HG02973 (cell line): ENCODE data around the gene SUGCT.
"Not testable (repeated sequence)": the region's sequence is repeated elsewhere in the genome, so short reads cannot be mapped to it uniquely, and the experiment has no call there.

Experiments
- ATAC-seq: cut with Tn5 transposase; IDR thresholded peaks from one replicate; pipeline ENCODE4 v1.9.1; 2021; ENCODE audit warnings: moderate library complexity; ENCODE audit not compliant: unreplicated experiment

The SUGCT gene

DNA sequence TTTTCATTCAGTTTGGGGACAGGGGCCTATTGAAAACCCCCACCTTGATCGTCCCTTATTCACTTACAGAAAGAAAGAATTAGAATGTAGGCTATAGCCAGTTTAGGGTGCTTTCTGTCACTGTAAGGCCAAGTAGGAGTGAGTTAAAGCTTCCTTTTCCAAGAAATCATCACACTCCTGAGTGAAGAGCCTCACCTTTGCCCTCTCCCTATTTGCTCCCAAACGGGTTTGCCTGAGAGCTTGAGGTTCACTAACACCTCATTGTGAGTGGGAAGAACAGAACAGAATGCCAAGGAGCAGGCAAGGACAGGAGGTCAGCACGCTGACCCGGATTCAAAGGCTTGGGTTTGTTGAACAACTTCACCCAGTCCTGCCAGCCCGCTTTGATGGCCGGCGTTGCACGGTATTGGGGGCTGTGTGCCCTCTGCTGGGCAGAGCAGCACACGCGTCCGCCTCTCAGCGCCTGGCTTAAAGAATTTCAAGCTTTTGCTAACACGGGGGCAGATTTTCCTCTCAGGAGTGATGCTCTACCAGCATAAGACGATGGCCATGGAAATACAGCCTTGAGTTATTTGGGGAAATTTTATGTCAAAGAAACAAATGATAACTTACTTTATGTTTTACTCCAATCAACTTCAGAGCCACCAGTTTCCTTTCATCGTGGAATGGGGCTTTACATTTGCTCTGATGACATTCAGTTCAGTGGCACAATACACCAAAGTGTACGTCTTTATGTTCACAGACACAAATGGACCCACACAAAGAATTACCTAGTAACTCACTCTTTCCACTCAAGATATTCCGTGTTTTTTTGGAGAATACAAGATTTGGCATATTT is 470.0 kb downstream of the SUGCT start:
- ATAC-seq, result peak; percentile 86

DNA sequence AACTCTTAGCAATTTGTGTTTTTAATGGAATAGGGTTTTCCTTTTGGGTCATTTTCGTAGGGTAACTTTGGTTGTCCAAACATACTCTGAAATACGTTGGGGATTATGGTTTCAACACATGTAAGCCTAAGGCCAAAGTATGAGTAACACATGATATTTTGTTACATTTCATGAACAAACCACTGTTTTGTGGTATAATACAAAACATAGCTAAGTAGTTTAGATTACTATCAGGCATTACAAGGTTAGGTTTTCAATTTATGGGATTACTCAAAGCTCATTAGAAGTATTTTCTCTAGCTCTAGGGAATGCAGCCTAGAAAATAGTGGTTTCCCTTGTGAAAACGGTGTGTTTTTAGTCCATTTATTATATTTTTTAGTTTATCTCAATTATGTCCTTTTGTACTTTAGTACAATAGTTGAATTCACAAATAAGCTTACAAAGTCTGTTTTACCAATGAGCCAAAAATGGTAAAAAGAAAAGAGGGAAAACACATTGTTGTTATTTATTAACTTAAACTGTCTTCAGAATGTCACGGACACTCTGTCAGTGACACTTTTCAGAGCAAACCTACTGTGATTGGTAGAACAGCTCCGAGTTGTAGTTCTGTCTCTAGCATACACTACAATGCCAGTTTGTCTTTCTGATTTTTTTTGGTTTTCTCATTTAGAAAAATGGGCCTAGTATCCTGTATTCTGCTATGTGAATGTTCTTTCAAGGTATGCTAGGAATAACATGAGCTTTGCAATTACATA is 473.7 kb downstream of the SUGCT start:
- no peak for ATAC-seq

- no peak for ATAC-seq
These were observed 475.7 kb downstream of the SUGCT start for GRCh38 chr7:40610461-40610860.

DNA sequence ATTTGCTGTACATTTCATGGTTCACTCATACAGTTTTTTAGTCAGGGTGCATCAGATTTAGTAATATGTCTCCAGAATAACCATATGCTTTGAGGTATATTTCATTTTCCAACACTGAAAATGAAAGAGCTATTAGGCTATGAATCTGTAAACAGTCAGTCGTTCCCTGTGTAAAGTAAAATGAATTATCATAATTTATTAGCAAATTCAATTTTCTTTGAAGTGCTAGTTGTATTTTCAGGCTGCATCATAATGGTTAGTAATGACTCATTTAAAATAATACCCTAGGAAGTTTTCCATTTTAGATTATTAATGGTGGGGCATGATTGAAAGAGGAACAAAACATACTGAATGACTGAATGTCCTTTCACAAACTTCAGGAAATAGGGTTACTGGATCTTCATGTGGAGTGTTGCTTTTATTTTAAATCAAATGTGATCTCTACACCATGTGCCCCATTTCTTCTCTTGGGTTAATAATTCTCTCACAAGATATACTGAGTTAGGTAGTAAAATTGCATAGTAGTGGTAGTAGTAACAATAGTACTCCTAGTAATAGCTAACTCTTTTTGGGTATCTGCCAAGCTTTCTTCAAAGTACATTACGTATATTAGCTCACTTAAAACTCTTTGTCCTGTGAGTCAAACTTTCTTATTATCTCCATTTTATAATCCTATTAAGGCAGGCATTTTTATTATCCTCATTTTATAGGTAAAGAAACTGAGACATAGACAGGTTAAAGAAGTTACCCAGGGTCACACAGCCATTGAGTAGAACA is 476.5 kb downstream of the SUGCT start:
- ATAC-seq, result no peak

DNA sequence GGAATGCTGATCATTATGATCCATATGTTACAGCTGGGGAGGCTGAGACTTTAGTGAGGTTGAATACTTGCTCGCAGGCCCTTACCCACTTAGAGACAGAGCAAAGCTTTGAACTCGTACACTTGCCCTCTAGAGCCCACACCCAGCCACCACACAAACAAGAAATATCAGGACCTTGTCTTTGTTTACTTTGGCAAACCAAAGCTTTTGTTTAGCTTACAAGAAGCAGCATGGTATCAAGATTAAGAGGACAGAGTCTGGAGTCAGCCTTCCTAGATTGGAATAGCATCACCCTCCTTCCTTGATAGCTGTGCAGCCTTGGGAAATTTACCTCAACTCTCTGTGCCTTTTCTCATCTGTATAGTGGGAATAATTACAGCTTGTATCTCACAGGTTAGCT is 477.5 kb downstream of the SUGCT start:
- no peak for ATAC-seq

DNA sequence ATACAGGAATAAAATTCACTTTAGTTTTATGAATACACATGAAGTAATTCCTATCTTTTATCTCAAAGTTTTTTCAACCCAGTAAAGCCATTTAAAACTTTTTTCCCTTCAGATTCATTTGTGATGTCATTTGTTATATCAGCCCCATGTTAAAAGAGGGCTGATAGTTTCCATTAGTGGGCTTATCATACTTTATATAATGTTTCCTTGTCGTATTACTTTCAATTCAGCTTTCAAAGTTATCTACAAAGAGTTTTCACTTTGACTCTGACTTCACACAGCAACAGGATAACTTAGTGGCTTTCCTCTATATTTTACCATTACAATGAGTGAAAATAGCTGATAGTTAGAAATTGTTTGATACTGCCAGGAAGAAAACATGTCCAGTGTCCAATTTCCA is 484.8 kb downstream of the SUGCT start:
- ATAC-seq, result no peak

DNA sequence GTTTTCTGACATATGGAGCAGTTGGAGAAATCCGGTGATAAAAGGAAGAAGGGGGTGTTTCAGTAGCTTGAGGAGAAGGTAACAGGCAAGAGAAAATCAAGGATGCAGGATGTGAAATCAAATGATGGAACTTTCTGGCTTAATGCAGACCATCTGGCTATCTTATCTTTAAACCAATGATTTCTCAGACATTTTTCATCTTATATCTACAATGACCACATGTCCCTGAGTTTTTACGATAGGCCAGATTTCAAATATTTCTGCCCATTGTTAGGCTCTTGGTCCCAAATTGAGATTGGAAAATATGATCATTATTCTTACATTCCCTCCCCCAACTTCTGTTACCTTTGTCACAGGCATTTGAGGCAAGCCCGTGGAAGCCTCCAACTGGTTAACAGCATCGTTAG is 486.8 kb downstream of the SUGCT start:
- ATAC-seq, result no peak

DNA sequence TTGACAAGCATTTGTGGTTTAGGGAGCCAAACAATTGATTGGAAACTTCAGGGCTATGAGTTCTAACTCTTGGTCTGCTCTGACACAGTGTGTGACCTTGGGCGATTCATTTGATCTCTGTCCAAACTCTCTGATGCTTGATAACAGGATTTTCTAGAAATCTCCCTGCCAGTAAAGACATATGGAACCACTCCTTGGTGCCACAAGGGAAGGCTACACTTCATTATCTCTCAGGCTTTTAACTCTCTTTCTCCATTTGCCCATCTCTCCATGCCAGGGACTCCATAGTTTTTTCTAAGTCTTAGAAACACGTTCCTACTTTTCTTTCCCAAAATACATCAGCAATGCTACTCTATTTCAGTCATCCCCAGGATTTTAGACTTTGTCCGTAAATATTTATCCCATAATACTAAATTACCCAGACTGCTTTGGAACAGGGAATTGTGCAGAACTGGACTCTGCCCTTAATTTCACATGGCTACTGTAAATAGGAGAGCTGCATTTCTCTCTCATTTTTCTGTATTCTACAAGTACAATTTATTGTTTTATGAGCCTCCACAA is 488.2 kb downstream of the SUGCT start:
- ATAC-seq, result no peak

DNA sequence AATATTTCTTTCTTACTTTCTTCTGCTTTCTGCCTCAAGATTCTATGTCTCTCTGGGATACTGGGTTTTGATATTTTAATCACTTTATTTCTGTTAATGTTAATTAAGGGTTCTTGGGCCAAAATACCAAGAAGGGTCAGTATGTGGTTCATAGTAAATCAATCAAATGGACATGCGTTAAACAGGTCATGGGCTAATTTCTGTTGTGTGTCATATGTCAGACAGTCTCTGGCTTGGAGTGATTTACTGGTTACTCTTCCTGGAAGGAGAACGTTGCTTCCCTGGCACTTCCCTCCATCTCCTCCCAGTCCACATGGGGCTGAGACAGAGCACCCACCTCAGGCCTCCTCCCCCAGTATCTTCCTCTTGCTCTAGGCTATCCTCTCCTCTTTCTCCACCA is 489.1 kb downstream of the SUGCT start:
- ATAC-seq, result no peak

DNA sequence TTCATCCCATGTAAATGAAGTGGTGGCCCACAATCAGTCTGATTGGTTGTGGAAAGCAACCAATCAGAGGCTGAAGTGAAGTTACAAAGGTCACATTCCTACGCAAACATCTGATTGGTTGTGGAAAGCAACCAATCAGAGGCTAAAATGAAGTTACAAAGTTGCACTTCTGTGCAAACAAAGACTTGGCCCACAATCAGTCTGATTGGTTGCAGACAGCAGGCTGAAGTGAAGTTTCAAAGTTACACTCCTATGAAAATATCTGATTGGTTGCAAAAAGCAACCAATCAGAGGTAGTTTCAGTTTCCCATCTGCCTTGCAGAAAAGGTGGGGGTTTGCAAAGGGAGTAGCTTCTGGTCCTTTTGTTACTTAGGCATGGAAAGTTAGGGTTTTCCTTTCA is 492.6 kb downstream of the SUGCT start:
- ATAC-seq, result not testable (repeated sequence)

DNA sequence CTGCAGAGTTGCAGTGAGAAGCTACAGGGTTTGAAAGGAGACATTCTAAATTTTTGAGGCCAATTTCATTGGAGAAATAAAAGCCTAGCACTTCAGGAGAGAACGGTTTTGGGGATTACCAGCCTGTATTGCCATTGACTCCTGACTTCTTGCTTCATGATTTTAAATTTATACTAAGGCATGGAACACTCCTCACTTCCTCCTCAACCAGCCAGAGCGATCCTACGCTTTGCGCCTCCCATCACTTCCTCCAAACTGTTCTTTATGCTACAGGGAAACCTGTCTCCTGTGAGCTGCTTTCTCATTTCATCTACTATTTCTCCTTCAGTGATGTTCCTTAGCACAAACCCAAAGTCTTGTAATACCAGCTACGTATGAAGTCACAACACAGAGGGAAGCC is 495.1 kb downstream of the SUGCT start:
- ATAC-seq, result no peak

DNA sequence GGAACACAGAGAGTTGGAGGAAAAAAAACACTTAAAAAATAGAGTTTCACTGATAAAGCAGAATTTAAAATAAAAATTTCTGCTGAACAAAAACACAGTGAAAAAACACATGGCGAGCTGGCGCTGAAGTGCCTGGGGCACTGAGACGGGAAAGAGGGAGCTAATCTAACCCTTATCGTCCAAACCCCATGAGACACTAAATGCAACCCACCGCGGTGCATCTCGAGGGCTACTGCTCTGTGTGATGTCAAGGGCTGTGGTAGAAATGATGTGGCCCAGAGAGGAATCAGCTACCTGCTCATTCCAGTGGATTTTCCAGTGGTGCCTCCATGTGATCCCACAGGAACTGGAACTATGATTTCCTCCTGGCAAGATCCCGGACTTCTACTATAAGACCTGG is 499.3 kb downstream of the SUGCT start:
- ATAC-seq, result no peak

- no peak for ATAC-seq
These were observed 503.9 kb downstream of the SUGCT start for GRCh38 chr7:40638545-40639320.

- ATAC-seq, result no peak
These were observed 505.8 kb downstream of the SUGCT start for GRCh38 chr7:40640566-40640965.

GRCh38 chr7:40641701-40642100 is 506.9 kb downstream of the SUGCT start:
- no peak for ATAC-seq

DNA sequence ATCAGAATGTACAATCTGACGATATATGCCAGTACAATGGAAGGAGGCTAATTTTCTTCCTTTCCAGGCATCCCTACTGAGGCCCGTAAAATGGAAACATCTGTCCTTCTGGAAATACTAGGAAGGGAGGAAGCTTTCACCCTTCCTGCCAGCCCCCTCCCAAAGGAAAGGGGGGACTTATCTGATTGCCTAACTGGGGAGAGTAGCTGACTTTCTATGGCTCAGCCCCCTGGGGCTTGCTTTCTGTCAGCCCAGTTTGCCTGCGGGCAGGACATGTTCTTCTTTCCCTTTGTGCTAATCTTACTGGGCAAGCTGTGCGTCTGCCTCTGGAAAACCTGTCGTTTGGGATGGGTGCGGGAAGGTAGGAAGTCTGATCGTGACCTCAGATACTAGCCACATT is 508.9 kb downstream of the SUGCT start:
- ATAC-seq, result no peak

DNA sequence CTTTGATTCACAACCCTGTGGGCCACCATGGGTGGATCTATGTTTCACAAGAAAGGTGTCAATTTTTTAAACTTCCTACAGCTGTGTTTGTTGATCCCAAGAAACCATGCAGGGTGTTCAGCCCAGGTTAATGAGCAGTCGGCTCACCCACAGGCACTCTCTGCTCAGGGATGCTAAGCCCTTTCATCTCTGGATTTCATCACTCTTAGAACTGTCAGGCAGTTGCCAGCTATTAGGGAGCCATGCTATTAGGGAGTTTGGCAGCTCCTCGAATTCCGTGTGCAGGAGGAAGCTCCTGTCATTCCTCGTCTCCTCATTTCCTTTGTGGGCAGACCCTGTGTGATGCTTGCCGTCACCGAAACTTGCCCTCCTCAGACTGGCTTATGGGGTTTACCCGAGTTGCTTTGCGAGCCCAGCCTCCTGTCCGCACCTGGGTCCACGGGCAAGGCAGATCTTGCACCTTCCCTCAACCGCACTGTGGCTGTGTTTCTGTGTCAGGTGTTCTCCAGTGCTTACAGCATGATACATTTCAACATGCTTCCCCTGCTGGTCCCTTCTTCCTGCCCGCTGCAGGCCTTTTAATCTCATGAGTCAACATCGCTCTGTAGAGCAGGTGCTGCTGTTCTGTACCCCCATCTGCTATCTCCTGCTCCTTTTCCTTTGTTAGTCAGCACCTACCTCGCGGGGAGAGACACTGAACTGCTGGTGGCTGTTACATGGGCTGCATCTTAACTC is 509.8 kb downstream of the SUGCT start:
- no peak for ATAC-seq

DNA sequence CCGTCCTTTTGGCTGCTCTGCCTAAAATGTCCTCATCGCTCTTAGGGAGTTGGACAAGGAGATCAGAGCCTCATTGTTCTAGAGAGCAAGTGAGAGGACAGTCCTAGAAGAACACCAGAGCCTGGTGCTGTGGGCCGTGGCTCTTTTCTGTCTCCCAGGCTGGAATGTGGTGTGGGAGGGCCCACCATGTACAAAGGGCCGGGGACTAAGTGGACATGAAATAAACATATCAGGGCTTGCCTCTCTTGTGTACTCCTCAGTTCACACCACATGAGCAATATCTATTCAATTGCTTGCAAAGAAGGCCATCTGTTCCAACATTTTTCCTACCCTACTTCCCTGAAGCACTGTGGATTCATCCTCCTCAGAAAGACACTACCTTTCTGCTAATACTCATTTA is 510.4 kb downstream of the SUGCT start:
- ATAC-seq, result no peak

- no peak for ATAC-seq
These were observed 511.9 kb downstream of the SUGCT start for GRCh38 chr7:40646717-40647116.

GRCh38 chr7:40647719-40648118 is 512.9 kb downstream of the SUGCT start:
- ATAC-seq, result no peak
